Activated gamma-delta T cell treated with anti-CD3 and anti-CD28 coated beads, Interleukin-2, amount 50 U/mL, for 16 hours (primary cell): ENCODE measurements around the gene CYP1A1.

Experiments used
- DNase-seq: peaks from one replicate; pipeline ENCODE4 v3.0.0-alpha.2; 2020; ENCODE audit warnings: low read depth

Gene CYP1A1

GRCh38 chr15:74695597-74696397 lies 29.5 kb downstream of the CYP1A1 start, which contains the start of gene EDC3:
Gene EDC3 (minus strand): TSS chr15:74696024. CDS start chr15:74675124, 20,900 bp downstream.
- peak; percentile 79 for DNase-seq

- no peak for DNase-seq
Measured at GRCh38 chr15:74692327-74692726, 33.0 kb downstream of the CYP1A1 start.

- DNase-seq, result no peak
Measured at GRCh38 chr15:74683758-74684157, 41.6 kb downstream of the CYP1A1 start.

GRCh38 chr15:74682954-74683353 lies 42.4 kb downstream of the CYP1A1 start:
- no peak for DNase-seq

GRCh38 chr15:74680456-74680855 lies 44.9 kb downstream of the CYP1A1 start:
- no peak for DNase-seq

- DNase-seq, result no peak
Measured at GRCh38 chr15:74676801-74677200, 48.5 kb downstream of the CYP1A1 start.

GRCh38 chr15:74674161-74674560 lies 51.2 kb downstream of the CYP1A1 start:
- DNase-seq, result no peak

- DNase-seq, result no peak
Measured at GRCh38 chr15:74669627-74670026, 55.7 kb downstream of the CYP1A1 start.
